GM19397 (cell line): ENCODE measurements around the gene VPS33B.

Experiments used
- ATAC-seq: cut with Tn5 transposase; IDR thresholded peaks from one replicate; pipeline ENCODE4 v1.9.1; 2021; ENCODE audit warnings: mild to moderate bottlenecking, moderate library complexity; ENCODE audit not compliant: unreplicated experiment

VPS33B gene

DNA sequence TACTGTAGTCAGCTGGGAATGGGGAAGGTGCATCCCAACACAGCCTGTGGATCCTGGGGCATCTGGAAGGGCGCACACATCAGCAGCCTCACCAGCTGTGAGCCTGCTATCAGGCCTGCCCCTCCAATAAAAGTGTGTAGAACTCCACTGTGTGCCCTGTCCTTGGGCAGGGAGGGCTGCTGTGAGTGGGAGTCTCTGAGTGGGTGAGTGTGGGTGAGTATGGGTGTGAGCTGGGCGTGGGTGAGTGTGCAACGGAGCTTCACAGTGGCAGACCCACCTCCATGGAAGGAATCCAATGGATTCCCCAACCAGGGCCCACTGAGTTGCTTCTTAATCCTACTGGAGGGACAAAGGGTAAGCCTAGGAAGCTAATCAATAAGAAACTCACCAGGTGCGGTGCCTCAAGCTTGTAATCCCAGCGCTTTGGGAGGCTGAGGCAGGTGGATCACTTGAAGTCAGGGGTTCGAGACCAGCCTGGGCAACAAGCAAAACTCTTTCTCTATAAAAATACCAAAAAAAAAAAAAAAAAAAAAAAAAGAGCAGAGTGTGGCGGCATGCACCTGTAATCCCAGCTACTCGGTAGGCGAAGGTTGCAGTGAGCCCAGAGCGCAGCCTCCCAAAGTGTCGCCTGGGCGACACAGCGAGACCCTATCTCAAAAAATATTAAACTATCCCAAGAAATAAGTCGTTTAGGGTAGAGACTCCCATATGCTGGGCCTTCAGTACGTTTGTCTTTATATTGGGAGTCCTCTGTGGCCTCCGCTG lies 68.3 kb downstream of the VPS33B start:
- ATAC-seq, result no peak

- no peak for ATAC-seq
Observed at GRCh38 chr15:90952901-90953677, 69.3 kb downstream of the VPS33B start.

DNA sequence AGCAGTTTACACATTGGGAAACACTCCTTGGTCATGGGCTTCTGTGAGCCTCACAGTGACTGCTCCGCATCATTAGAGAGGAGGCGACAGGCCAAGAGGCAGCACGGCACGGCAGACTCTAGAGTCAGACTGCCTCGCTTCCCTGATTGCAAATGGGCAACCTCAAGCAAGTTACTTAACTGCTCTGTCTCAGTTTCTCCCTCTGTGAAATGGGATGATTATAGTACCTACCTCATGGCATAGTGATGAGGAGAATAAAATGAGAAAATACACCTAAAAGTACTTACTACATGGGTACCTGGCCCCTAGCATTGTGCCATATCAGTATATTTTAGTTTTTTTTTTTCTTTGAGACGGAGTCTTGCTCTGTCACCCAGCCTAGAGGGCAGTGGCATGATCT lies 71.7 kb downstream of the VPS33B start:
- ATAC-seq, result no peak

DNA sequence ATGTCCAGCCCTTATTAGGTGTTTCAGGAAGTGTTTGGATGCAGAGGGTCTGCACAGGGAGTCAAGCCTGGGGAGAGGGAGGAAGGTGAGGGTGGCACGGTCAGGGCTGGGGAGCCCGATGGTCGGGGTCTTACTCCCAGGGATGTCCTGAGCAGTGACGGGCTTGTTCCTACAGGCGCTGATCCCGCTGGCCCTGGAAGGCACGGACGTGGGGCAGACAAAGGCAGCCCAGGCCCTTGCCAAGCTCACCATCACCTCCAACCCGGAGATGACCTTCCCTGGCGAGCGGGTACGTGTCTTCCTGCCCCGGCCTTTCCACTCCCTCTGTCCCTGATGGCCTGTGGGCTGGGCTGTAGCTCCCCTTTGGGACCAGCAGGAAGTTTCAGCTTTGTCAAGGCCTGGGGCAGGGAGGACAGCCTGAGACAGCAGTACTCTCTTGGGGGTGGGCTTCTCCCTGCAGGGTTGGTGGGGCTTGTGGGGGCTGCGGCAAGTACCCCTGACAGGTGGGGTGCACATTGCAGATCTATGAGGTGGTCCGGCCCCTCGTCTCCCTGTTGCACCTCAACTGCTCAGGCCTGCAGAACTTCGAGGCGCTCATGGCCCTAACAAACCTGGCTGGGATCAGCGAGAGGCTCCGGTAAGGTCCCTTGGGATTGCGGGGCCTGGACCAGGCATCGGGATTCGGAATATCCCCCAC lies 72.3 kb downstream of the VPS33B start:
- ATAC-seq, result no peak
